Neuronal stem cell (in vitro differentiated cells): ENCODE measurements around the gene DOCK8.

Source experiments
- DNase-seq: peaks from one replicate; pipeline ENCODE4 v3.0.0-alpha.2; 2013; ENCODE audit warnings: low spot score
- H2AFZ ChIP-seq: one replicate; pipeline ENCODE4 v1.6.1; 2013; ENCODE audit warnings: mild to moderate bottlenecking, low read length, inconsistent platforms
- H2AK5ac ChIP-seq: 2 replicates; pipeline ENCODE4 v1.6.1; 2013; ENCODE audit warnings: low read depth, mild to moderate bottlenecking, inconsistent platforms, low read length, moderate library complexity, mixed read lengths
- H2BK120ac ChIP-seq: 2 replicates; pipeline ENCODE4 v1.6.1; 2013; ENCODE audit warnings: low read depth, mild to moderate bottlenecking, inconsistent platforms, low read length, moderate library complexity, mixed read lengths
- H2BK12ac ChIP-seq: one replicate; pipeline ENCODE4 v1.6.1; 2013; ENCODE audit warnings: low read length, inconsistent platforms
- H2BK15ac ChIP-seq: 2 replicates; pipeline ENCODE4 v1.6.1; 2013; ENCODE audit warnings: mild to moderate bottlenecking, low read length, inconsistent platforms, mixed read lengths
- H2BK5ac ChIP-seq: one replicate; pipeline ENCODE4 v1.6.1; 2013; ENCODE audit warnings: inconsistent platforms, mild to moderate bottlenecking, low read length, moderate library complexity
- H3K14ac ChIP-seq: one replicate; pipeline ENCODE4 v1.6.1; 2013; ENCODE audit warnings: low read length, inconsistent platforms
- H3K18ac ChIP-seq: 2 replicates; pipeline ENCODE4 v1.6.1; 2013; ENCODE audit warnings: low read length, inconsistent platforms
- H3K23ac ChIP-seq: 2 replicates; pipeline ENCODE4 v1.6.1; 2013; ENCODE audit warnings: low read depth, mild to moderate bottlenecking, mixed read lengths, low read length, inconsistent platforms; ENCODE audit not compliant: poor library complexity
- H3K27ac ChIP-seq: replicated peaks from 3 replicates; pipeline ENCODE4 v1.5.1; 2013; ENCODE audit warnings: low read length, inconsistent platforms
- H3K27me3 ChIP-seq, 3 experiments: 2 replicates each; pipeline ENCODE4 v1.6.1; 2013; ENCODE audit warnings: low read length in 3 of 3, mild to moderate bottlenecking in 2 of 3, inconsistent platforms in 1 of 3, low read depth in 1 of 3, mixed read lengths in 1 of 3, moderate library complexity in 1 of 3; ENCODE audit not compliant: control insufficient read depth in 3 of 3, insufficient read depth in 3 of 3
- H3K36me3 ChIP-seq, 2 donors: replicated peaks in 1 of 2; 2 replicates each; pipeline ENCODE4 v1.6.1; 2013; ENCODE audit warnings: low read length in 2 of 2; ENCODE audit not compliant: control insufficient read depth in 2 of 2, insufficient read depth in 2 of 2
- H3K4ac ChIP-seq: 2 replicates; pipeline ENCODE4 v1.6.1; 2013; ENCODE audit warnings: inconsistent platforms, mild to moderate bottlenecking, low read length, moderate library complexity
- H3K4me1 ChIP-seq, 2 donors: 1 replicate in 1 of 2; 2 replicates in 1 of 2; pipeline ENCODE4 v1.6.1; 2013; ENCODE audit warnings: low read length in 2 of 2, low read depth in 1 of 2; ENCODE audit not compliant: control insufficient read depth in 2 of 2, insufficient read depth in 1 of 2
- H3K4me2 ChIP-seq: one replicate; pipeline ENCODE4 v1.6.1; 2013; ENCODE audit warnings: mild to moderate bottlenecking, low read length, inconsistent platforms; ENCODE audit not compliant: insufficient read depth, poor library complexity, severe bottlenecking
- H3K4me3 ChIP-seq, 2 donors: 2 replicates each; pipeline ENCODE4 v1.5.1; 2013; ENCODE audit warnings: low read length in 2 of 2, mild to moderate bottlenecking in 2 of 2, inconsistent platforms in 1 of 2, moderate library complexity in 1 of 2
- H3K79me1 ChIP-seq: one replicate; pipeline ENCODE4 v1.6.1; 2013; ENCODE audit warnings: low read depth, mild to moderate bottlenecking, inconsistent platforms, low read length, moderate library complexity
- H3K9ac ChIP-seq: one replicate; pipeline ENCODE4 v1.6.1; 2013; ENCODE audit warnings: mild to moderate bottlenecking, low read depth, low read length, inconsistent platforms; ENCODE audit not compliant: poor library complexity
- H3K9me3 ChIP-seq, 2 donors: replicated peaks in 1 of 2; 2 replicates each; pipeline versions ENCODE3 to v1.6.1; 2013; ENCODE audit warnings: low read length in 2 of 2, mild to moderate bottlenecking in 2 of 2, inconsistent platforms in 1 of 2, low read depth in 1 of 2, mixed read lengths in 1 of 2, moderate library complexity in 1 of 2; ENCODE audit not compliant: control insufficient read depth in 2 of 2, insufficient read depth in 1 of 2
- H4K8ac ChIP-seq: one replicate; pipeline ENCODE4 v1.6.1; 2013; ENCODE audit warnings: low read depth, mild to moderate bottlenecking, inconsistent platforms, low read length, moderate library complexity
- H4K91ac ChIP-seq: one replicate; pipeline ENCODE4 v1.6.1; 2013; ENCODE audit warnings: low read length, low read depth, mild to moderate bottlenecking, inconsistent platforms; ENCODE audit not compliant: poor library complexity
- WGBS, 2 donors: extraction: QIAGEN DNeasy Blood & Tissue Kit; methylation state at CpG; one replicate each; pipeline ENCODE4 v1.1.7; 2013; ENCODE audit warnings: missing lambda C conversion rate in 2 of 2, mixed read lengths in 1 of 2; ENCODE audit not compliant: insufficient read length in 2 of 2, insufficient replicate concordance in 1 of 2; ENCODE audit errors: extremely low coverage in 2 of 2; 5-methylcytosine and 5-hydroxymethylcytosine counted together

DOCK8 gene

GRCh38 chr9:281741-282645 lies 67.3 kb downstream of the DOCK8 start:
- Histone ChIP-seq H3K23ac (no peak overlapping the region), H2BK12ac (no peak overlapping the region), H3K14ac (no peak overlapping the region), H3K36me3 (no peaks in the 10 kb centered on the region), H3K18ac (no peak overlapping the region), H4K91ac (no peak overlapping the region), H3K9me3 (no peaks in the 10 kb centered on the region), H3K27me3 (peaks cover 0 to 2% (median 0%) of the 10 kb centered on the region in 3 experiments), H3K27ac (no peak overlapping the region), H3K4me2 (no peak overlapping the region), H3K79me1 (no peaks in the 10 kb centered on the region), H2BK120ac (no peak overlapping the region), H2BK15ac (no peak overlapping the region), H3K4ac (no peak overlapping the region), H2BK5ac (no peak overlapping the region), H2AK5ac (no peak overlapping the region), H3K4me1 (no peaks in the 10 kb centered on the region), H3K9ac (no peak overlapping the region), H4K8ac (no peak overlapping the region), H3K4me3 (no peak overlapping the region), H2AFZ (no peak overlapping the region)
- WGBS, 2 donors, result no CpG with 5 or more reads among the region's 8 CpGs
- DNase-seq, result no peak

- Histone ChIP-seq H2AFZ (no peak overlapping the region), H3K27ac (no peak overlapping the region), H2BK12ac (no peak overlapping the region), H3K18ac (no peak overlapping the region), H3K4me3 (no peak overlapping the region), H3K27me3 (no peaks in the 10 kb centered on the region), H4K91ac (no peak overlapping the region), H3K23ac (no peak overlapping the region), H2BK15ac (no peak overlapping the region), H2BK120ac (no peak overlapping the region), H3K36me3 (no peaks in the 10 kb centered on the region), H3K9ac (no peak overlapping the region), H3K14ac (no peak overlapping the region), H2AK5ac (no peak overlapping the region), H2BK5ac (no peak overlapping the region), H3K4me2 (no peak overlapping the region), H4K8ac (no peak overlapping the region), H3K79me1 (no peaks in the 10 kb centered on the region), H3K4ac (no peak overlapping the region), H3K4me1 (no peaks in the 10 kb centered on the region), H3K9me3 (no peaks in the 10 kb centered on the region)
- no CpG with 5 or more reads among the region's 12 CpGs for WGBS, 2 donors
- no peak for DNase-seq
Observed at GRCh38 chr9:286071-286740, 71.5 kb downstream of the DOCK8 start.

- Histone ChIP-seq H2BK12ac (no peak overlapping the region), H3K79me1 (no peaks in the 10 kb centered on the region), H2AK5ac (no peak overlapping the region), H4K91ac (no peak overlapping the region), H2BK15ac (no peak overlapping the region), H3K9ac (no peak overlapping the region), H2AFZ (no peak overlapping the region), H3K27ac (no peak overlapping the region), H3K36me3 (no peaks in the 10 kb centered on the region), H3K18ac (no peak overlapping the region), H2BK120ac (no peak overlapping the region), H3K14ac (no peak overlapping the region), H3K27me3 (no peaks in the 10 kb centered on the region), H3K23ac (no peak overlapping the region), H3K9me3 (no peaks in the 10 kb centered on the region), H3K4me2 (no peak overlapping the region), H2BK5ac (no peak overlapping the region), H3K4me3 (no peak overlapping the region), H3K4ac (no peak overlapping the region), H3K4me1 (no peaks in the 10 kb centered on the region), H4K8ac (no peak overlapping the region)
- no peak for DNase-seq
- no CpG with 5 or more reads among the region's 4 CpGs for WGBS, 2 donors
Observed at GRCh38 chr9:289121-289520, 74.5 kb downstream of the DOCK8 start.

- H4K8ac ChIP-seq, result no peak overlapping the region
- H3K4ac ChIP-seq, result no peak overlapping the region
- H2BK15ac ChIP-seq, result no peak overlapping the region
- H3K27me3 ChIP-seq, result no peaks in the 10 kb centered on the region
- H2BK5ac ChIP-seq, result no peak overlapping the region
- no peak overlapping the region for H3K4me2 ChIP-seq
- DNase-seq, result no peak
- H4K91ac ChIP-seq, result no peak overlapping the region
- no peaks in the 10 kb centered on the region for H3K4me1 ChIP-seq
- H3K18ac ChIP-seq, result no peak overlapping the region
- H3K4me3 ChIP-seq, result no peak overlapping the region
- no peak overlapping the region for H2BK120ac ChIP-seq
- H3K14ac ChIP-seq, result no peak overlapping the region
- H2BK12ac ChIP-seq, result no peak overlapping the region
- no peaks in the 10 kb centered on the region for H3K9me3 ChIP-seq
- no peak overlapping the region for H3K23ac ChIP-seq
- H3K36me3 ChIP-seq, result no peaks in the 10 kb centered on the region
- H2AFZ ChIP-seq, result no peak overlapping the region
- WGBS, 2 donors, result no CpG with 5 or more reads among the region's 1 CpG
- H3K27ac ChIP-seq, result no peak overlapping the region
- H3K79me1 ChIP-seq, result no peaks in the 10 kb centered on the region
- no peak overlapping the region for H3K9ac ChIP-seq
- H2AK5ac ChIP-seq, result no peak overlapping the region
Observed at GRCh38 chr9:292915-293314, 78.2 kb downstream of the DOCK8 start.
